CD4-positive, alpha-beta T cell treated with Interferon gamma for 1 hour (primary cell): ENCODE results near the gene RAB6B.

Experiments
- DNase-seq: peaks from one replicate; pipeline ENCODE4 v3.0.0-alpha.2; 2020

Gene RAB6B

DNA sequence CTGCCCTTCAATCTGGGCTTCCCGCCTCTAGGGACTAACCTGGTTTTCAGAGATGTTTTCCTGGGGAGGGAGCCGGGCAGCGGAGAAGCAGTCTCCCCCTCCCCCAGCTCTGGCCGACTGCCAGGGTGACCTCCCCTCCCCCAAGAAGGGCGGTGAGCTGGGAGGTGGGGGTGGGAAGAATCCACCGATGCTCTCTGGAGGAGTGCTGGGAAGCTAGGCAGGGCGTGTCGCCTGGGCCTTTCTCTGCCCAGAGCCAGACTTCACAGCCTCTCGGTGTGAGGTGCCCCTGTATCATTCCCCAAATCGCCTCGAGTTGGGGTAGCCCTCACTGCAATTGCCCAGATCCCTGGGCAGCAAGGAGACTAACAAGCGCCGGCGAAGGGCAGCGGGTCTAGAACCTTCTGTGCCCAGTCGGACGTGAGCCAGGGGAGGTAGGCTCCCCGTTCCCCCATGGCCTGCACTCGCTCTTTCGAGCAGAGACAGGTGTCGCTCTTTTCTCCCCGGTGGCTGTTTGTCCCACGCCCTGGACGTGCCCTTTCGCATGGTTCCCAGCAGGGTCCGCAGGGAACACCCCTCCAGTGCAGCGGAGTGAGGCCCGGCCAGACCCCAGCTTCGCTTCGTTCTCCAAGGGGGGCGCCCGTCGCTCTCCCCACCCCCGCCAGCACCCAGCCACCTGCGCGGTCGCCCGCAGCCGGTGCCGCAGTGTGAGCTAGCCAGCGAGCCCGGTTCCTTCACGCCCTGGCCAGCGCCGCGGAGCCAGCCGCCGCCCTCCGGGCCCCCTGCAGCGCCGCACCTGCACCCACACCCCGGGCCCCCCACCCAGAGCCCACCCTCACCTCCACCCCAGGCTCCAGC, 1.1 kb downstream of the RAB6B start:
- DNase-seq = no peak

DNA sequence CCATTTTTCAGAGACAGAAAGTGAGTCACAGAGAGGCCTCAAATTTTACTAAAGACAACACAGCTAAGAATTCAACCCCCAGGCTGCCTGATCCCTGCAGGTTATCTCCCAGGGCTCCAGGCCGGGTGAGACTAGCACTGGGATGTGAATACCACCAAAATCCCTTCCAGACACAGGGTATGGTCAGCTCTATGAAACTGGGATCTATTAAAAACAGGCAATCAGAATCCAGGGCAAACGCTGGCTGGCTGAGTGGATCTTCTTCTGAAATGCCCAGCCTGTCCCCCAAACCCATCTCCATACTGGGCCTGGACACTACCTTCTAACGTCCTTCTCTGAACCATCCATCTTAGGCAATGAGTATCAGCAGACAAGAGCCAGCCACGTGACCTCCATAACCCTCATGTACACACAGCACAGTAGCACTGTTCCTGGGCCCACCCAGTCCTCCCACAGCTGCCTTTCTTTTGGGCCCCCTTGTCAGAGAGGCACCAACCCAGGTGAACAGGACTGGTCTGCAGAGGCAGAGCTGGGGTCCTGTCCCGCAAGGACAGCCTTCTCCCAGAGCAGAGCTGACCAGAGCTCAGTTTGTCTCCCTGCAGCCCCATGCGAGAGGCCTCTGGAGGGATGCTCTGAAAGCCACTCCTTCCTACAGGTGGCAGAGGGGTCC, 1.9 kb downstream of the RAB6B start:
- DNase-seq = no peak

DNA sequence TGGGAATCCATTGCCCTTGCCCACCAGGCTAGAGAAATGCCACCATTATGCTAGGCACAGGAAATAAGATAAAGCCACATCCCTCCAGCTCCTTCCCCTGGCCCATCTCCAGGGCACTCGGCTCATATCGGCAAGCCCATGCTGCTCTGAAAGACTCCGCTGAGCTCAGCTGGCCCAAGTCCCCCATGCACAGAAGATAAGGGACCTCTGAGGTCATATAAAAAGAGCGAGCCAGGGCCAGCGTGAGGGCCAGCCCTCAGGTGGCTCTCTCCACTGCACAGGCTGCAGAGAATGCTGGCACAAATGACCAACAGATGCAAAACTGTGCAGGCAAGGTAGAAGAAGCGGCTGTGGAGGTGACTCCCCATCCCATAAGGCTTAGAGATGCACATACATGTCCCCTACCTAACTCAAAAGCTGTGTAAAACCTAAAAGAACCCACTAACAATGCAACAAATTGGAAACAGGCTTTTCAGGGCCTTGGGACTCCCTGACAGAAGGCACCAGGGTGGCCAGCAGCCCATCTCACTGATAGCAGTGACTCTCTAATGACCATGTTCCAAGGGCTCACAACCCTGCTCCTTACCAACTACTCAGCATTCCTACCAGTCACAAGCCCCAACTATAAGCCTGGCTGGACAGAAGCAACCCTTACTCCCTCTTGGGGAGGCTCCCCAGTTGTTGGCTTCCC, 3.0 kb downstream of the RAB6B start:
- no peak for DNase-seq

DNA sequence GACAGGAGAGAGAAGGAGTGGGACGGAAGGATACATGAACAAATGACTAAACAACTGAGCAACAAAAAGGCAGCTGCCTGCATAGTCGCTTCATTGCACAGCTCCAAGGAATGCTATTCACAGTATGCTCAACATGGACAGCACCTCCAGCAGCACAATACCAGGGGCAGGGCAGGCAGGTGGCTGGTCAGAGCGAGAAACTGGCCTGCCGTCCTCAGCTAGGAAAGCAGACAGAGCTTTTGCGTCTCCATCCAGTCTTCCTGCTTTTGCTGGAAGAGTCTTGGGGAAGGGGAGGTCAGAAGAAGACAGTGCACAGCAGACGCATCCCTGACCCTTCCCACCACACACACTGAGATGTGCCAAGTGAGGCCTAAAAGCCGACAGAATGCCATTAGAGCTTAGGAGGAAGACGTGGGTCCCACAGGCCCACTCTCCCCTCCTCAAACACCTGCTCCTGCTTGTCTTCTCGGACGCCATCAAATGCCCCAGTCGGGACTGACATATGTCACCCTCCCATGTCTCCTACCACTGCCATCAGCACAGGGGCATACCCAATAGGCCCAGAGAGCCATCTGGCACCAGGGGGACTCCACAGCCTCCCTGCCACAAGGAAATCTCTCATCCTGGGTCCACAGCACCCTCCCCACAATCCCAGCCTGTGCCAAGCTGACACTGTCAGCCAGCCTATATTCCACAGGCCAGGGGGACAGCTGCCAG, 3.9 kb downstream of the RAB6B start:
- DNase-seq = no peak

DNA sequence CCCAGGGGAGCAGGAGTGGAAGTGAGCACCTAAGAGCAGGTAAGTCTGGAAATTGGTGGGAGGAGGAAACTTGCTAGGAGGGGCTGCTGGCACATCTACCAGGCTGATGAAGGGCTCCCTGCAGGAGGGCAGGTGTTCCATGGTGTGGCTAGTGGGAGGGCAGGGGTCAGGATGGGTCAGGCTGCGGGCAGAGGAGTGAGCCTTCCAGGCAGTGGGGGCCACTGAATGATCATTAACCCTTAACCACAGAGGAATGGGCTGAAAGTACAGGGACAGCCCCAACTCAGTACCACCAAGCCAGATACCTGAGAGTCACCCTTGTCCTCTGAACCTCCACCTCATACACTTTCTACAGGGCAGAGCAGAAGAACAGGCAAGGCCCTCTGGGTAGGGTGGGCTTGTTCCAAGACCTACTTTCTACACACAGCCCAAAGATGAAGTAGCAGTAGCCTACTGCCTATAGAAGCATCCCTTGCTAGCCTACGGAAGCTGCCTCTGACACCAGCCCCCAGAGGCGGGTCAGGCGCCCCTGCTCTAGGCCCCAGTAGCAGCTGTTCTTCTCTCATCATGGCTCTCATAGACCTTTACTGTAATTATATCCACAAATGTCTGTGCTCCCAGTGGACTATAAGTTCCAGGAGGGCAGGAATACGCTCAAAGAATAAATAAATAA, 4.6 kb downstream of the RAB6B start:
- no peak for DNase-seq

DNA sequence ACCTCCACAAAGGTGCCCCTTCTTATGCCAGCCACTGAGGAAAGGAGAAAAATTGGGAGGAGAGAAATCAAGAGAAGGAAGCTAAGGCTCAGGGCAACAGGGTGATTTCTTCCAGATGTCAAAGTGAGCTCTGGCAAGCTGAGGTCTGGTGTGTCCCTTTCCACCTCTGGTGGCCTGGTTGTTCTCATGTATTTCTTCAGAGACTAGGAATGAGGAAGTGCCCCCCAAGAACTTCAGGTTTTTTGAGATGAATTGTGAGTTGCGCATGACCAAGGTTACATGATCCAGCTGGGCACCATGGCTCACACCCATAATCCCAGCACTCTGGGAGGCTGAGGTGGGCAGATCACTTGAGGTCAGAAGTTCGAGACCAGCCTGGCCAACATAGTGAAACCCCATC, 5.6 kb downstream of the RAB6B start:
- DNase-seq = no peak

DNA sequence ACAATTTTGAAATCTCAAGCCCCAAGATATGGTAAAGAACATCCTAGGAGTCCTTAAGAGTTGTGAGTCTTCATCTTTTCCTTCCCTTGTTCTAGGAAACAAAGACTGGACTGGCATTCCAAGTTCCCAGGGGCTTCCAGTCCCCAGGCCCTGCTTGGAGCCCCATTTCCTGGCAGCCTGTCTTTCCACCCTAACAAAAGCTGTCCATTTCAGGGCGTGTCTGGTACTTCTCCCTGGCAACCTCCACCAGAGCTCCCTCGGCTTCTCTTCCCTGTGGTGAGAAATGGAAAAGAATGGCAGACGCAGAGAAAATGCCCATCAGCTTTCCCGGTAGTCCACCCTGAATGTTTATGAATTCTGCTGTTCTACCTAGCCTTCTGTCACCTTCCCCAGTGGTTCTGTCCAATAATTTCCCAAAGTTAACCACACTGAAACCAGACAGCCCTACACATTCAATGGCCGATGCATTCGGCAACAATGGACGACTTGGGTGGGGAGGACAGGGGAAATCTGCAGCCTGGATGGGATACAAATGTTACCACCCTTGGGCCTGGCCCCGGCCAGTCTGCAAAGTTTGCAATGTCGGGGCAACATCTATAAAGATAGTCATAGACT, 6.8 kb downstream of the RAB6B start:
- no peak for DNase-seq

DNA sequence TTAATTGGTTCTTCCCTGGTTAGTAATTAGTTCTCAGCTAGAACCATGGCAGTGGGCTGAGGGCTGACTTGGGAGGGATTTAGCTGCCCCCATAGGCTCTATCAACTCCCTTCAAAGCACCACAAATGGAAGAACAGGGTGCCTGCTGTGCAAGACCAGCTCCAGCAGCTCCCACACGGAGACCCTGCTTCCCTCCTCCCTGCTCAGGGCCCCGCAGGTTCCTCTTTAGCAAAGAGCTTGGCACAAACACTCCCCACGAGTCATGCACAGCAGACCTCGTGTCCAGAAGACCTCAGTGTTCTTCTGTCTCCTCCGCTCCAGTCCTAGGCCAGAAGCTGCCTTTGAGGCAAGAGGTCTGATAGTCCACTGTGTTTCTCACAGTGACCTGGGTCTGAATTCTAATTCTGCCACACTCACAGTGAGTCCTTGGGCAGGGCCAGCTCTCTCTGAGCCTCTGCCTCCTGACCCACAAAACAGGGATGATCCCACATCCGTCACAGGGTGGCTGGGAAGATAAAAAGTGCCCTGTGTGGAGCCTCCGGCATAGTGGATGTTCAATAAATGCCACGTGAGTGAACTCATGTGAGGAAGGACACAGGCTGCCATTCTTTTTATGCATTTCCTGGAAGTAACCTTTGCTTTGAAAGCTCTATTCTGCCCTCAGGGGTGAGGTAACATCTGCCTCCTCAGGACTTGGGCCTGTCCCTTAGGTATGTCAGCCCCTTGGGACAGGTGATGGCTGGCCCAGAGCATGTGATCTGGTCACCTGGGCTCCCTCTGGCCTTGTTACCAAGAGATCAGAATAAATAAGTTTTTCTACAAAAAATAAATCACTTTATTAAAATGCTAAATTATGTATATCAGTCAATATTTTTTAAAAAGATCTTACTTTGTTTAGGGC, 7.6 kb downstream of the RAB6B start:
- DNase-seq = no peak

DNA sequence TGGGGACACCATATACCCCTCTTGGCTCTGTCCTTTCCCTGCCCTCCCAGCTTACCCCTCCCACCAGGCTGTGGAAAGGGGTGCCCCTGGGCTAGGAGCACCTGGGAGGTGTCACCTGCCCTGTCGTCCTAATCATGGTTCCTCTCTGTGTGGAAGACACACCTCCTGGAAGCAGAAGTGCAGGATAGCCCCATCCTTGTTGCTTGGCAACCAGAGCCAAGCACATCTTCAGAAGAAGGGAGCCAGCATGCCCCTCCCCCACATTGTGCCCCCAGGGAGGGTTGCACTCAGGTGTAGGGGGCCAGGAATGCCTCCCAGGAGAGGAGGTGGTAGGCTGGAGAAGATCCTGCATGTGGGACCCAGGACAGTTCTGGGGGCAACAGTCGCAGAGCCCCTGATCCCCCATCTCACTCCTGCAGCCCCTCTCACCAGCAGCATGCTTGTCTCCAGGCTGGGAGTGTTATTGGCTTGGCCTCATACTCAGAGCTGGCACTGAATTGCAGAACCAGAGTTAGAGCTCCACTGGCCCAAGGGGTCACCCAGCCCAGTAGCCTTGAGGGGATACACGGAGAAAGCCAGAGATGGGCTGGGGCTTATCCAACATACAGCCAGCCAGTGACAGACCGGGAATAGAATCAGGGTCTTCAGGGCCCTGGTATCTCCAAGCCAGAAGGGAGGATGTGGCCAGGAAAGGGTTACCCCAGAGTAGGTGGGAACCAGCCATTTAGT, 8.4 kb downstream of the RAB6B start:
- no peak for DNase-seq

DNA sequence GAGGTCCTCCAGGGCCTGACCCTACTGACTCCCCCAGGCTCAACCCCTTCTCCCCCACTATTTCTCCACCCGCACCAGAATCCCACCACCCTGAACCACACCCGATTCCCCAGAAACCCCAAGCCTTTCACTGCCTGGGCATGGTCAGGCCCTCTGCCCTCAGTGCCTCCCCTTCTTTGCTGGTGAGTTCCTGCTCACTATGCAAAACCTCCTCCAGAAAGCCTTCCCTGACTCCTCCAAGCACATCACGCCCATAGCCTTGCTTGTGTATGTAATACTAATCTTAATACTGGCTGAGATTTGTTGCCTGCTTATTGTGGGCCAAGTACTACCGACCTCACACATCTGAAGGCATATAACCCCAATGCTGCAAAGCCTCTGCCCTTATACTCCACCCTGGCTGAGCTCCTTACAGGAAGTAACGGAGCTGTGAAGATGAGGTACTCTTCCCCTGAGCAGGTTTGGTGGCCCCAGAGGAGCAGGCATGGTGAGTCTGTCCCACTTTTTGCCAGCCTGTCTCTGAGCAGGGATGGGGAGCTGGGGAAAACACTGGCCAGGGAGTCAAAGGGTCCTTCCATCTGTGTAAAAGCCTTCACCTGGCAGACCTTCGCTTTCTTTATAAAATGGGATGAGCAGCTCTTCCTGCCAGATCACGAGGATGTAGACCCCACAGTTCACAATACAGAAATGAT, 9.5 kb downstream of the RAB6B start:
- no peak for DNase-seq

DNA sequence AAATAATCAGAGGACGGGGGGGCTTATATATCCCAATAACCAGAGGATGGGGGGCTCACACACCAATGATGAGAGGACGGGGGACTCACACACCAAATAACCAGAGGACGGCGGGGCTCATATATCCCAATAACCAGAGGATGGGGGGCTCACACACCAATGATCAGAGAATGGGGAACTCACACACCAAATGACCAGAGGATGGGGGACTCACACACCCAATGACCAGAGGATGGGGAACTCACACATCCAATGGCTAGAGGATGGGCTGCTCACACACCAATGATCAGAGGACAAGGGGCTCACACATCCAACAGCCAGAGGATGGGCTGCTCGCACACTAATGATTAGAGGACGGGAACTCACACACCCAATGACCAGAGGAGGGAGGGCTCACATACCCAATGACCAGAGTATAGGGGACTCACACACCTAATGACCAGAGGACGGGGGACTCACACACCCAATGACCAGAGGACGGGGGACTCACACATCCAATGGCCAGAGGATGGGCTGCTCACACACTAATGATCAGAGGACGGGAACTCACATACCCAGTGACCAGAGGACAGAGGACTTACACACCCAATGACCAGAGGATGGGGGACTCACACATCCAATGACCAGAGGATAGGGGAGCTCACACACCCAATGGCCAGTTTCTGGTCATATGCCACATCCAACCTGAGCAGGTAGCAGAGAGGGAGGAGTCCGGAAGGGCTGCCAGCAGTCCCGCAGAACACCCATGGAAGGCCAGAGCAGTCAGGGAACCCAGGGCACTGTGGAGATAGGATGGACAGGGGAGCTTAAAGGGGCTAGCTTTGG, 10.6 kb downstream of the RAB6B start:
- no peak for DNase-seq

DNA sequence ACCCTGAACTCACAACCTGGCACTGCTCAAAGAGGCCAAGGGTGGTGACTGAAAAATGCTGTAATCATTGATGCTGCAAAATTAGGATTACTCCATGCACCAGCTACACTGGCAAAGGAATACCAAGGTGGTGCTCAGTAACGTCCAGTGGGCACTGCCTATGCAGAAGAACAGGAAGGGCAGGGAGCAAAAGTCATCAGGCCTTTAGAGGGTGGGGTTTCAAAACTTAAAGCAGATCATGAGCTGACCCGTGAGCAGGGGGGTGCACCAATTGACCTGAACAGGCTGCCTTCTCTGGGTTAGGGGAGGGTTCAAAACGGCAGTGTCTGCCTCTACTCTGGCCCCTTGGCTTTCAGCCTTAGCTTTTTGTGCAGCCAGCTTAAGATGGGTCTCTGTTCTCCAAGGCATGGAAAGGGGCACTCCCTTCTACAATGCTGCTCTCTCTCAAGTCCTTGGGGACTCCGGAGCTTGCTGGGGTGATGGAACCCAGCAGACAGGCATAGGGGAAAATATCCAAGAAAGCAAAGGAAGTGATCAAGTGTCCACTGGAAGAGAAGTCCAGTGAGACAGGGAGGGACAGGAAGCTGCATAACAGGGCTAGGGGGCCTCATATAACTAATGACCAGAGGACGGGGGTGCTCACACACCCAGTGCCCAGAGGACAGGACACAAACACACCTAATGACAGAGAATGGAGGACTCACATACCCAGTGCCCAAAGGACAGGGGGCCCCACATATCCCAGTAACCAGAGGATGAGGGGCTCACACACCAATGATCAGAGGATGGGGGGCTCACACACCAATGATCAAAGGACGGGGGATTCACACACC, 11.4 kb downstream of the RAB6B start:
- no peak for DNase-seq

DNA sequence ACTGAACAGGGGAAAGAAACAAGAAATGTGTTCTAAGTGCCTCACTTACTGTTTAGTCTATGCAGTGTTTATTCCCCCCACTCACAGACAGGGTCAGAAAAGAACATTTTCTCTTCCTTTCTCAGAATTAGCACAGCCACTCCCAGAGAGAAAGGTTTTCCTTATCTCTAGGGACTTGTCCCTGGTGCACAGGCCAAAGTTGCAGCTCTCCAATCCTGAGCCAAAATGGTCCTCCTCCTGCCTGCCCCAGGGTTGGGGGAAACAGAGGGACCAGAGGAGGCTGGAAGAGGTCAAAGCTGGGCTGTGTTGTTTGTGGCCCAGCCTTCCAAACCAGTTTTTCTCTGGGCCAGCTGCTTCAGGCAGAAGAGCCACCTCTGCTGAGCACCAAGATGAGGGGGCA, 12.0 kb downstream of the RAB6B start:
- no peak for DNase-seq

DNA sequence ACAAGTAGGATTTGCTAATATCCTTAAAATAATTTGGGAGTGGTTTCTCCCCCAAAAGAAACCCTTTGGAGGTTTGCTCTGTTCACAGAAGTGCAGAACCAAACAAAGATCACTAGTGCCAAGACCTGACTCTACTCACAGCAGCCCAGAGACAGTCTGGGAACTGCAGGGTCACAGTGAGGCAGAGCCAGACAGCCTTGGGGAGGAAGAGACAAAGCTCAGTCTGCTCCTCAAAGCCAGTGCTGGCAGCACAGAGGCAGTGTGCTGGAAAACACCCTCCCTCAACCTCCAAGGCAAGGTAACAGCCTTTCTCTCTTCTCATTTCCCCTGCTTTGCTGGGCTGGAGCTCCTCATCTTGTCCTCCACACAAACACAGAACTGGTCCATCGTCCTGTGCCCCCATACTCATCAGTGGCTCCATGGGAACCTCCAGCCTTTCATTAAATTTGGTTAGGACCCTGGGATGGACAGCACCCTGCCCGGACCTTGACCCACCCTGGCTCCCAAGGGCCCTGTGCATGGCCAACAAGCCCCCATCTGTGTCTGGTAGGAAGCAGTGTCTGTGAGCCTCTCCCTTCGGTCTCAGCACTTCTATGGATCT, 12.6 kb downstream of the RAB6B start:
- no peak for DNase-seq

DNA sequence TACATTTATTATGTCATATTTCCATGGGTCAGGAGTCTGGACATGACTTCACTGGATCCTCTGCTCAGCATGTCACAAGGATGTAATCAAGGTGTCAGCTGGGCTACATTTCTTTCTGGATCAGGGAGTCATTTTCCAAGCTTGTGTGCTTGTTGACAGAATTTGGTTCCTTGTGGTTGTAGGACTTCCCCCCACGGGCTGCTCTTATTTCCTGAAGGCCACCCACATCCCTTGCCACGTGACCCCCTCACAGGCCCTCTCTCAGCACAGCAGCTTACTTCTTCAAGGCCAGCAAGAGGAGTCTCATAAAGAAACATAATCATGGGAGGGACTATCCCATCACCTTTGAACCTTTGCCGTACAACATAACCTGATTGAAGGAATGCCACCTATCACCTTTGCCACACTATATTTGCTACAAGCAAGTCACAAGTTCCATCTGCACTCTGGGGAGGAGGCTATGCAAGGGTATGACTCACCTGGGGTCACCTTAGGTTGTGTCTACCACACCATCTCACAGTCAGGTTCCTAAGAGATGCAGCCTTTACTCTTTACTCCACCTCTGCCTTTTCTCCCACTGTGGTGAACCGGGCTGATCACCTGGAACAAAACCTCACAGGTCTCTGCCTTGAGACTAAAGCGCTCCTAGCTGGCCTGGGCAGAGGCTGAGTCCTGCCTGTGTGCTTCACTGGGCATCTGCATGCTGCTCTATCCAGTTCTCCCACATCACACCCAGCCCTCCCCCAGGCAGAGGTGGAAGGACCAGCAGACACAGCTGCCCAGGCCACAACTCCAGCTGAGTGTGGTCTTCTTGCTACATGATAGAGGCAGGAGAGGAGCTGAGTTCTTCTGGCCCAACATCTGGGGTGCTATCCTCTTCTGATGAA, 13.5 kb downstream of the RAB6B start:
- DNase-seq = no peak

DNA sequence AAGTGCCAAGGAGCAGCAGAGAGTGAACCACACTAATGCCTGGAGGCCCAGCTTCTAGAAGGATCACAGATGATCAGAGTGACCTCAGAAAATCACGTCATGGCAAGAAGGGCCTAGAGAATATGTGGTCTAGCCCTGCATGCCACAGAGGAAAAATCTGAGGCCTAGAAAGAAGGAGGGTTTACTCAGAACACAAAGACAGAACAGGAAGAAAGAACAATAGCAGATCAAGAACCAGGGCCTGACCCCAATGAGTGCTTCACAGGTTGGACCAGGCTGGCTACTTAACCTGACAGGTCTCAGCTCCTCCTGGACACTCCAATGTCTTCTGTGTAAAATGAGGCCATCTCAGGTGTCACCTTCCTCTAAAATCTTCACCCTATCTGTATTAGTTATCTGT, 14.2 kb downstream of the RAB6B start:
- DNase-seq = no peak
